IPS-15b (cell line): ENCODE data around the gene OR8B3.

Experiments used
- H3K27me3 ChIP-seq: one replicate; pipeline ENCODE4 v1.6.1; 2013; ENCODE audit warnings: low read length; ENCODE audit not compliant: control insufficient read depth, insufficient read depth
- H3K36me3 ChIP-seq: one replicate; pipeline ENCODE4 v1.6.1; 2013; ENCODE audit warnings: low read length; ENCODE audit not compliant: control insufficient read depth, insufficient read depth
- H3K4me1 ChIP-seq: one replicate; pipeline ENCODE4 v1.6.1; 2013; ENCODE audit warnings: mild to moderate bottlenecking, low read length; ENCODE audit not compliant: control insufficient read depth, insufficient read depth
- H3K4me3 ChIP-seq: one replicate; pipeline ENCODE4 v1.5.1; 2013; ENCODE audit warnings: low read depth, low read length
- H3K9ac ChIP-seq: one replicate; pipeline ENCODE4 v1.6.1; 2013; ENCODE audit warnings: low read depth, mild to moderate bottlenecking, low read length
- H3K9me3 ChIP-seq: one replicate; pipeline ENCODE4 v1.6.1; 2013; ENCODE audit warnings: mild to moderate bottlenecking, low read length; ENCODE audit not compliant: control insufficient read depth, insufficient read depth

OR8B3 gene, protein sequence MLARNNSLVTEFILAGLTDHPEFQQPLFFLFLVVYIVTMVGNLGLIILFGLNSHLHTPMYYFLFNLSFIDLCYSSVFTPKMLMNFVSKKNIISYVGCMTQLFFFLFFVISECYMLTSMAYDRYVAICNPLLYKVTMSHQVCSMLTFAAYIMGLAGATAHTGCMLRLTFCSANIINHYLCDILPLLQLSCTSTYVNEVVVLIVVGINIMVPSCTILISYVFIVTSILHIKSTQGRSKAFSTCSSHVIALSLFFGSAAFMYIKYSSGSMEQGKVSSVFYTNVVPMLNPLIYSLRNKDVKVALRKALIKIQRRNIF

GRCh38 chr11:124398924-124399323 is at the start of gene OR8B3:
OR8B3 (minus strand) TSS chr11:124399024; CDS start chr11:124397351, 1,673 bp downstream.
- H3K9ac ChIP-seq, result no peak within 1 kb of the TSS
- H3K27me3 ChIP-seq, result no peaks in the 10 kb centered on the region
- H3K9me3 ChIP-seq, result no peaks in the 10 kb centered on the region
- H3K4me3 ChIP-seq, result no peak within 1 kb of the TSS
- no peaks in the 10 kb centered on the region for H3K4me1 ChIP-seq
- H3K36me3 ChIP-seq, result no peaks in the 10 kb centered on the region

DNA sequence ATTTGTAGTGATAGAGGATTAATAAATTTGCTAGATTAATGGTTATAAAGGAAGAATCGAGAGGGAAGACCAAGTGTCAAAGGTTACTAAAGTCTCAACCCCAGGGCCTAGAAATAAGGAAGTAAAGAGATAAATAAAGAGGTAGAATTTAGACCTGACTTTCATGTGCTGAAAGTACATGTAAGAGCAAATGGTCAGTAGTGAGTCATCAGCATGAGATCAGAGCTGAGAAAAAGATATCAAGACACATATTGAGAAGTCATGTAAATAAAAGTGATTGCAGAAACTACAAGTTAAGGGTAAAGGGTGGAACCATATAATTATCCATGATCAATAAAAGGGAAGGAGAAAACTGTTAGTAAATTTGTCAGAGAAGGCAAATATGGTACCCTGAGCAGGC is 48.1 kb upstream of the OR8B3 start:
- Histone ChIP-seq H3K36me3 (no peaks in the 10 kb centered on the region), H3K4me3 (no peak overlapping the region), H3K4me1 (no peaks in the 10 kb centered on the region), H3K9ac (no peak overlapping the region), H3K9me3 (no peaks in the 10 kb centered on the region), H3K27me3 (no peaks in the 10 kb centered on the region)

- Histone ChIP-seq H3K4me3 (no peak within 1 kb of the TSS), H3K27me3 (no peaks in the 10 kb centered on the region), H3K9me3 (no peaks in the 10 kb centered on the region), H3K4me1 (no peaks in the 10 kb centered on the region), H3K36me3 (no peaks in the 10 kb centered on the region), H3K9ac (no peak within 1 kb of the TSS)
Observed at GRCh38 chr11:124445646-124446150, 46.9 kb upstream of the OR8B3 start, which contains the start of gene OR8B8. OR8B8 (minus strand) TSS chr11:124445696; CDS start chr11:124441085, 4,611 bp downstream.

- no peaks in the 10 kb centered on the region for H3K9me3 ChIP-seq
Observed at GRCh38 chr11:124442847-124443246, 44.0 kb upstream of the OR8B3 start.

GRCh38 chr11:124442442-124442841 is 43.6 kb upstream of the OR8B3 start:
- Histone ChIP-seq H3K27me3 (no peaks in the 10 kb centered on the region), H3K4me1 (no peaks in the 10 kb centered on the region), H3K9ac (no peak overlapping the region)

More at GRCh38 chr11:124442847-124443246, 44.0 kb upstream of the OR8B3 start:
- H3K36me3 ChIP-seq, result no peaks in the 10 kb centered on the region
- H3K27me3 ChIP-seq, result no peaks in the 10 kb centered on the region
- H3K9ac ChIP-seq, result no peak overlapping the region
- no peak overlapping the region for H3K4me3 ChIP-seq
- H3K4me1 ChIP-seq, result no peaks in the 10 kb centered on the region

DNA sequence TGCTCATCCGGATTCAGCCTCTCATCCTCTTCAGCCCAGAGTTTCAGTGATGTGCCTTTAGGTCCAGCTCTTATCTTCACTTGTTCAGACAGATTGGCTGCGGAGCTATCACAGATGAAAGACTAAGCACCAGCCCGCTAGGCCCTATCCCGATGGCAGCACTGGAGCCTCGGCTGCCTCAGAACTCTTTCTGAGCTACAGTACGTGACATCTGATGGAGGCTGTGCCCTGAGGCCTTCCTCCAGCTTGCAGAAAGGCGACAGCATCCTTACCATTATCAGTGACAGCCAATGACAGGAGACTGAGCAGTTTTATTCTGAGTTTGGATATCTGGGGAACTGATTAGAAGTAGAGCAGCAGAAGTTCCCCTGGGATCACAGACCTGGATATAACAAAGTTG is 42.7 kb upstream of the OR8B3 start:
- no peaks in the 10 kb centered on the region for H3K4me1 ChIP-seq
- H3K27me3 ChIP-seq, result no peaks in the 10 kb centered on the region
- no peaks in the 10 kb centered on the region for H3K36me3 ChIP-seq

More at GRCh38 chr11:124442442-124442841, 43.6 kb upstream of the OR8B3 start:
- Histone ChIP-seq H3K36me3 (no peaks in the 10 kb centered on the region), H3K9me3 (no peaks in the 10 kb centered on the region), H3K4me3 (no peak overlapping the region)

GRCh38 chr11:124441081-124441480 is 42.3 kb upstream of the OR8B3 start:
- no peak overlapping the region for H3K9ac ChIP-seq
- no peaks in the 10 kb centered on the region for H3K9me3 ChIP-seq
- no peaks in the 10 kb centered on the region for H3K27me3 ChIP-seq
- H3K4me1 ChIP-seq, result no peaks in the 10 kb centered on the region
- H3K36me3 ChIP-seq, result no peaks in the 10 kb centered on the region
- no peak overlapping the region for H3K4me3 ChIP-seq

More for the DNA sequence above, 42.7 kb upstream of the OR8B3 start:
- Histone ChIP-seq H3K9ac (no peak overlapping the region), H3K9me3 (no peaks in the 10 kb centered on the region), H3K4me3 (no peak overlapping the region)

GRCh38 chr11:124440608-124441007 is 41.8 kb upstream of the OR8B3 start:
- no peaks in the 10 kb centered on the region for H3K9me3 ChIP-seq
- no peak overlapping the region for H3K4me3 ChIP-seq
- no peaks in the 10 kb centered on the region for H3K36me3 ChIP-seq
- H3K4me1 ChIP-seq, result no peaks in the 10 kb centered on the region
- H3K9ac ChIP-seq, result no peak overlapping the region
- no peaks in the 10 kb centered on the region for H3K27me3 ChIP-seq

DNA sequence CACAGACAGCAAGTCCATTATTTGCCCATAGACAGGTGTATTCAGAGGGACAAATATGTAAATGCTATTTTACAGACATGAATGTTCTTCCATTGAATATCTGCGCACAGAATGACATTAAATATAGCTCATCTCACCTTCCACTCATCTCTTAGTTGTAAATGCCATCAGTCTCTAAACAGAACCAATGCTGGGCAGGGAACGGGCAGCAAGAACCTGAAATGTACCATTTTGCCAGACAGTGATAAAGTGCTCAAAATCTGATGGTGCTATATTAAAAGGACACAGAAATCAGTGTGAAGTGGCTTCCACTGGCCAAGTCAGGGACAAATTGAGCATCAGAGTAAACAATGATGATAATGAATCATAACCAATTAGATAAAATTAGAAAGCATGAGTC is 35.9 kb upstream of the OR8B3 start:
- H3K27me3 ChIP-seq, result no peaks in the 10 kb centered on the region
- H3K9me3 ChIP-seq, result no peaks in the 10 kb centered on the region
- H3K9ac ChIP-seq, result no peak overlapping the region
- H3K4me3 ChIP-seq, result no peak overlapping the region
- H3K36me3 ChIP-seq, result no peaks in the 10 kb centered on the region
- no peaks in the 10 kb centered on the region for H3K4me1 ChIP-seq

- Histone ChIP-seq H3K36me3 (no peaks in the 10 kb centered on the region), H3K4me3 (no peak overlapping the region), H3K4me1 (no peaks in the 10 kb centered on the region), H3K9ac (no peak overlapping the region), H3K9me3 (no peaks in the 10 kb centered on the region), H3K27me3 (no peaks in the 10 kb centered on the region)
Observed at GRCh38 chr11:124429599-124429998, 30.8 kb upstream of the OR8B3 start.

GRCh38 chr11:124424384-124424921 is 25.6 kb upstream of the OR8B3 start, which contains the start of gene OR8B4:
OR8B4 (minus strand) TSS chr11:124424871; CDS start chr11:124424871, 0 bp downstream.
- Histone ChIP-seq H3K27me3 (no peaks in the 10 kb centered on the region), H3K4me1 (no peaks in the 10 kb centered on the region), H3K9ac (no peak within 1 kb of the TSS), H3K4me3 (no peak within 1 kb of the TSS), H3K9me3 (no peaks in the 10 kb centered on the region), H3K36me3 (no peaks in the 10 kb centered on the region)

DNA sequence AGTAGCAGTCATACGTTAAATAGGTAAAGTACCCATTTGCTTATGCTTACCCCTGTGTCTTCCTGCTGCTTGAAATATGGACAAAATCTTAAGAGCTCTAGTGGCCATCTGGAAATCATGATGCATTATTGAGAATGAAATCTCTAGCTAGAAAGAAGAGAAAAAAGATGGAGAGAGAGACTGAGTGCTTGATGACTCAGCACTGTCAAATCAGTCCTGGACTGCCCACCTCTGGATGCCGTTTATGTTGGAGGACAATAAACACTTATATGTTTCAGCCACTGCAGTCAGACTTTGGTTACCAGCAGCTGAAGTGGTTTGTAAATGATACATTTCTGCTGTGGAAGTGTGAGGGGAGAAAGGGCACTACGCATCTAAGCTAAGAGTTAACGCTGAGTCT is 22.2 kb upstream of the OR8B3 start:
- Histone ChIP-seq H3K9ac (no peak overlapping the region), H3K27me3 (no peaks in the 10 kb centered on the region), H3K36me3 (no peaks in the 10 kb centered on the region), H3K4me3 (no peak overlapping the region), H3K4me1 (no peaks in the 10 kb centered on the region), H3K9me3 (no peaks in the 10 kb centered on the region)
